Putamen (tissue), 1 donor: ENCODE measurements around the gene PHF21B.

Source experiments
- DNase-seq: peaks from one replicate; pipeline ENCODE4 v3.0.0-alpha.2; 2016; ENCODE audit warnings: low spot score

Gene PHF21B

GRCh38 chr22:44892803-44893730 is 116.7 kb downstream of the PHF21B start:
- no peak for DNase-seq

- no peak for DNase-seq
Observed at GRCh38 chr22:44892243-44892642, 117.6 kb downstream of the PHF21B start.

DNA sequence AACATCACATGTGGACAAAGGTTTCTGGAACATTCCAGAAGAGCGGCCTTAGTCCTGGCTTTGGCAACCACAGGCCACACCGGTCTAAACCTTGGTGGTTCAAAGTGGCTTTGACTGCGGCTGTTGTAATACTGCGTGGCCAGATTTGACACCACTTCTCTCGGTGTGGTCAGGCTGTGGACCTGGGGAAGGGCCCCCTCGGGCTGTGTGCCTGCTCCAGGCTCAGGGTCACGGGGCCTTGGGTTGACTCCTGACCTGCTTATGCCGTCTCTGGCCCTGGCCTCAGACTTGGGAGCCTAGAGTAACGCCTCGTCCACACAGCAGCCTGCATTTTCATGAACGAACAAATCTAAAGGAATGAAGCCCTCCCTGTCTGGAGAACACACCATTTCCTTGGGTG is 118.0 kb downstream of the PHF21B start:
- DNase-seq: no peak

GRCh38 chr22:44891293-44891747 is 118.5 kb downstream of the PHF21B start:
- DNase-seq: no peak

GRCh38 chr22:44890416-44891292 is 119.2 kb downstream of the PHF21B start:
- no peak for DNase-seq

GRCh38 chr22:44889255-44889878 is 120.4 kb downstream of the PHF21B start:
- no peak for DNase-seq

GRCh38 chr22:44888491-44889254 is 121.1 kb downstream of the PHF21B start:
- no peak for DNase-seq

DNA sequence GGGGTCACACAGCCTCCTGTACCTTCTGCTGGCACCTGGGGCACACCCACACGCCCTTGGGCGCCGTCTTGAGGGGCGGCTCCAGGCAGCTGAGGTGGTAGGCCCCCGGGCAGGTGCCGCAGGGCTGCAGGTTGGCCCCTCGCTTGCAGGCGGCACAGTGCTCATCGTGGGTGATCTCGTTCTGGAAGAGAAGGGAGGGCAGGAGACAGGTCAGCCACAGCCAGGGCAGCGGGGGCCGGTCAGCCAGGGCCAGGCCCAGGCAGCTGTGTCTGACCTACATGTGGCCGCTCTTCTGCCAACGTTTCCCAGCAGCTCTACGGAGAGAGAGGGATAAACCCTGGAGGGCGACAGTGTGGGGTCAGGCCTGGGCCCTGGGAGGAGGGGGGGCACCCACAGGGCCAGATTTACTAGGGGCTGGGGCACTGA is 121.9 kb downstream of the PHF21B start:
- DNase-seq: no peak

DNA sequence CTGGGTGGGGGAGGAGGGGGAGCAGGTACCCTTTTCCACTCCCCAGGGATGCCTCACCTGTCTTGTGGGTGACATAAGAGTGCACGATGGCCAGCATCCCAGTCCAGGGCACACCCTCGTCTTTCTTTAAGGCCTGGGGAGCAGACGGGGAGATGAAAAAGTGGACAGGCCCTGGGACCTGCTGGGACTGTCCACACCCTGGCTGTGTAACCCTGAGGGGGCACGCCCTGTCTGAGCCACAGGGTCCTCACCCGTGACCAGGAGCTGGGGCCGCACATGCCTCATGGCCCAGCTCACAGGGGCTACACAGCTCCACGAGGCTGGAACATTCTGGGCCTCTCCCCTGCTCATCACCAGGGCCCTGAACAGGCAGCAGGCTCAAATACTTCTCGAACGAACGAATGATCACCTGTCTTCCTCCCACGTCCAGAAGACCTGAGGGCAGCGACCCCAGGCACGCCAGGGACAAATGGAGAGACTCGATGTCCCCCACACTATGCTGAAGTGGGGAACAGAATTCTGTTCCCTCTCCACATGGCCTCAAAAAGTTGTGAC is 123.9 kb downstream of the PHF21B start:
- DNase-seq: no peak

- DNase-seq: no peak
Observed at GRCh38 chr22:44884968-44885805, 124.6 kb downstream of the PHF21B start.

DNA sequence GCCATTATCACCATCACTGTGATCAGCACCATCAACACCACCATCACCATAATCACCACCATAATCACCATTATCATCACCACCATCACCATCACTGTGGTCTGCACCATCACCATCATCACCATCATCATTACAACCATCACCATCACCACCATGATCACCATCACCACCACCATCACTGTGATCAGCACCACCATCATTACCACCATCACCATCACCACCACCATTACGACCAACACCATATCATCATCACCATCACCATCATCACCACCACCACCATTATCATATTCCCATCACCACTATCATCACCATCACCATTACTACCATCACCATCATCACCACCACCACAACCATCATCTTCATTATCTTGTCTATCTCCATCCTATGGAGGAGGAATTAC is 125.2 kb downstream of the PHF21B start:
- no peak for DNase-seq

DNA sequence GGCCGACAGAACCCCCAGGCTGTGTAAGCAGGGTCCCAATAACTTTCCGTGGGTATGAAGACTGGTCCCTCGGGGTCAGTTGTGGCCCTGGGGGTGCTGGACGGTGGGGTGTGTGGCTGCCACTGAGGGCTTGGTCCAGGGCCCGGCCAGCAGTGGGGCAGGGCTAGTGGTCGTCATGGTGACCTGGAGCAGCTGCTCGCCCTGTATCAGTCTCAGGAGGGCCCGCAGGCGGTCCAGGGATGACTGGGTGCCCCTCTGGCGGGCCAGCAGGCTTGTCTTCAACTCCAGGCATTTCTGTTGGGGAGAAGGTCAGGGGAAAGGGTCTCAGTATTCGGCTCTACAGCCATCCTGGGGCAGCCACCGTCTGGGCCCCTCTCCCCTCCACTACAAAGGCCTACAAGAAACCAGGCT is 126.8 kb downstream of the PHF21B start:
- no peak for DNase-seq

DNA sequence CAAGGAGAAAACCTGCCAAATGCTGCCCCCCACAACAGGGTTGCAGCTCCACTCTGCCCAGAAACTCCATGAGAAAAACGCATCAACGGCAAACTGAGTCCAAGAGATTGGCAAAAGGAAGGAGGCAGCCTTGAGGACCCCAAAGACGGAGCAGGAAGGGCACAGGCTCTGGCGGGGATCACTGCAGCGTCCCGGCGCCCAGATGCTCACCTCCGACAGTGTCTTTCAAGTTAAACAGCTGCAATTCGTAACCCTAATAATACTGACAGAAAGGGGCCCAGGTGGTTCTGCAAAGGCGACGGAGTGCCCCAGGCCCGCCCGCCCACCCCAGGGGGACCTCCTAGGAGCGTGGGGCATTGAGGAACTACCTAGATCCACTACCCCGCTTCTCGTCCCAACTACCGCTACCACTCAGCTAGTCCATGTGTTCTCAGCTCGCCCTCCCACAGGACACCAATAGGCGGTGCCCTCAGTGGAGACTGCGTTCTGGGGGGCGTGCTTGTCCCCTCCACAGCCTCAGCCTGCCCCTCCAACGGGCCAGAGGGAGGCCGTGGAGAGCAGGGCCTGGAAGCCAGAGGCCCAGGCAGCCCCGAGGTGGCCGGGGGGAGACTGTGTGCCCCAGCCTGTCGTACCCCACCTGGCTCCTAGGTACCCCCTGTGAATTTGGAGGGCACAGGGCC is 127.4 kb downstream of the PHF21B start:
- DNase-seq: no peak

DNA sequence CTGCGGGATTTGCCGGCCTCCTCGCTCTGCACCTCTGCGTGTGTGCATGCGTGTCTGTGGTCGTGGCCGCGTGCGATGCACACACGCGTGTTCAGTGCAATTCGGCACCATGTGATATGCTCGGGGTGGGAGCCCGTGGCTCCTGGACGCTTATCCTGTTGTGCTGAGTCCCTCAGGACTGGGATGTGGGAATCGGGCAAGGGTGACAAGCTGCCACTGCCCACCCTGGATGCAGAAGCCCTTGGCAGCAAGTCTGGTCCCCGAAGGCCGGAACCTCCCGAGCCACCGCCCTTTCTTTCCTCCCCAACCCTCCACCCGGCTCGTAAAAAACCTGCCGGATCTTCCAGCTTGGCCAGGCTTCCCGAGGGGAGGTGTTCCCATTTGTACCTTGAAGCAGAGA is 128.2 kb downstream of the PHF21B start:
- DNase-seq: no peak

GRCh38 chr22:44880610-44881290 is 129.1 kb downstream of the PHF21B start:
- DNase-seq: no peak

DNA sequence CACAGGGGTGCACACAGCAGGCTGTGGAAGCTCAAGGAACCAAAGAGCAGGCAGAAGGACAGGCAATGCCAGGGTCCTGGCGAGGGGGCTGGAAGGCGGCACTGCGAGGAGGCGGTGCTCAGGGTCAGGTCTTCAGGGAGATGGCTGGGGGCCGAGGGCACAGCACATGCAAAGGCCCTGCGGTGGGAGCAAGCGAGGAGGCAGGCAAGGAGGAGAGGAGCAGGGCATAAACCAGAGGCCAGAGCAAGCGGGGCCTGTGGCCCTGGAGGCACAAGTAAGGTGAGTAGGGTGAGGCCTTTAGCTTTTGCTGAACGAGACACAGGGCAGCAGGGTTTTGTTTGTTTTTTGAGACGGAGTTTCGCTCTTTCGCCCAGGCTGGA is 130.5 kb downstream of the PHF21B start:
- DNase-seq: no peak

DNA sequence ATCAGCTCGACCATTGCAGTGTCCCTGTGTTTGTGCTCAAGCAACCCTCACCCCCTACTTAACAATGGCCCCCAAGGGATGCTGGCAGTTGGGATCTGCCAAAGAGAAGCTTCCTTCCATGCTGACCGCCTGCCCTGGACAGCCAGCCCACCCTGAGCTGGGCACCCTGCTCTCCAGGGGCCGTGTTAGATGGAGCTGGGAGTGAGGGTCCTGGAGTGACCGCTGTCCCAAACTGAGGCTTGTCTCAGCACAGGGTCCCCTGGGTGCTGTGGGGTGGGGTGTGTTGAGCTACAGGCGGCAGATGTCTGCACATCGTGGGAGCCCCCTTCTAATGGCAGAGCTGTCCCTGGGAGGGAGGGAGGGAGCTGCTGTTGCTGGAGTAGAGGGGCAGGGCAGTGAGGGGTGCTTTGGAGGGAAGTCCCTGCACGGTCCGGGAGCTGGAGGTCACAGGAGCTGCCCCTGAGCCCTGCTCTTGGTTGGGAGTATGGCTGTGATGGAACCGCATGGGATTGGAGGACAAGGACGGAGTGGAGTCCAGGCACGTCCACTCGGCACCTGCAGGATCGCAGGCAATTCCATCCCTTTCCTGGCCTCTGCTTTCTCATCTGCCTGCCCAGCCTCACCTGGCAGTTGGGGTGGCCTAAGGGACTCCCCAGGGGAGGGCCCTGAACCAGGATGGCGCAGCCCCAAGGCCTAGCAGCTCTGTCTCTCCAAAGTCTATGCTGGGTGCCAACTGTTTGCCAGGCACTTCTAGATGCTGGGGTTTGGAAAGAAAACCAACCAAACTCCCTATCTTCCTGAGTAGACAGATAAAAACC is 131.1 kb downstream of the PHF21B start:
- no peak for DNase-seq

DNA sequence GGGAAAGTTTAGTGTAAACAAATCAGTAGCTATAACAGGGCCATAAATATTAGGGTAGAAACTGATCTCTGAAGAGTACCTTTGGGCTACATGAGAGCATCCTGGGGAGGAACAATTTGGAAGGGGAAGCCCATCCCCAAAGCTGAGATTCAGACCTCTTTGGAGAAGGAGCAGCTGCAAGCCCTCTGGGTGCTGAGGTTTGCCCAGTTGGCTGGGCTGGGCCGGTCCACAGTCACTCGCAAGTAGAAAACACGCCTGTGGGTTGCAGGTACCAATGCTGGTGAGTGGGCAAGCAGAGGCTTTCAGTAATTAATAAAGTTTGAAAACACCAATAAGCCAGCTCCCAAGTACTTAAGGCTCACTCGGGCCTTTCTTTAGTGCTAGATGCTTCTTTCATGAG is 132.9 kb downstream of the PHF21B start:
- no peak for DNase-seq
